SK-N-MC (cell line): Measurements from ENCODE around the gene ARID5B.
A peak's percentile ranks its signal among the peaks of the same experiment; 100 is the strongest.
"Not testable (repeated sequence)": the region's sequence is repeated elsewhere in the genome, so short reads cannot be mapped to it uniquely, and the experiment has no call there.

Source experiments
- DNase-seq: peaks from one replicate; pipeline ENCODE4 v3.0.0-alpha.2; 2011; ENCODE audit warnings: low read depth, low spot score
- H3K27ac ChIP-seq: fragments of 200-600 bp; sonication (generic); 2 replicates; pipeline ENCODE4 v1.5.1; 2016; ENCODE audit warnings: mixed run types
- H3K36me3 ChIP-seq: fragments of 200-600 bp; sonication (generic); 2 replicates; pipeline ENCODE4 v1.6.1; 2017; ENCODE audit warnings: antibody characterized with exemption, low read length, mixed read lengths; ENCODE audit not compliant: insufficient read depth
- H3K4me3 ChIP-seq: fragments of 200-600 bp; sonication (generic); 2 replicates; pipeline ENCODE4 v1.5.1; 2016
- H3K9ac ChIP-seq: fragments of 200-600 bp; sonication (generic); 2 replicates; pipeline ENCODE4 v1.8.0; 2017; ENCODE audit warnings: mixed run types, mixed read lengths; ENCODE audit not compliant: insufficient read length
- H3K9me3 ChIP-seq: fragments of 200-600 bp; sonication (generic); 2 replicates; pipeline ENCODE4 v1.6.1; 2017; ENCODE audit warnings: low read depth, mild to moderate bottlenecking, antibody characterized with exemption, low read length, moderate library complexity, mixed read lengths
- EZH2 ChIP-seq: fragments of 200-600 bp; sonication (generic); IDR thresholded peaks from one replicate; pipeline ENCODE4 v1.6.1; 2017; ENCODE audit warnings: antibody characterized with exemption
- FOXP2 ChIP-seq: optimal IDR thresholded peaks from 2 replicates; pipeline ENCODE3; 2011; ENCODE audit warnings: mild to moderate bottlenecking, moderate library complexity; ENCODE audit not compliant: insufficient read depth; ENCODE audit errors: extremely low read length, control extremely low read depth
- POLR2AphosphoS5 ChIP-seq: IDR thresholded peaks from 2 replicates; pipeline ENCODE4 v1.6.1; 2012; ENCODE audit warnings: mild to moderate bottlenecking, low read depth, low read length, borderline replicate concordance

Gene ARID5B

DNA sequence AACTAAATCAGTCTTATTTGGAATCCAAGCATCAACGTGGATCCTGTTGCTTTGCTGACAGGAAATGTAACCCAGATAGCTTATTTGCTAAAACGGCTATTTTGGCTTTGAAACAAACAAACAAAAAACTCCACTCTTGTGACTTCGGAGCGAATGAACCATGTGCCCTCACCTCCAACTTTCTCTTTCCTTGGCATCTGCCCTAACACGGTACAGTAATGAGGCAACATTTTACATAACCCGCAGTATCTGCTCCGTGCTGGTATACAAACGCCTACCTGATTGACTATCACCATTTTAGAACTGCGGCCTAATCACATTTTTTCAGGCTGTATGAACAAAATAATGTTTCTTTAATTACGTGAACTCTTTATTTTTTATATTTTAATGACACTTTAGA lies 37.5 kb upstream of the ARID5B start:
- Histone ChIP-seq H3K9me3 (no peaks in the 10 kb centered on the region), H3K4me3 (no peak overlapping the region), H3K9ac (no peak overlapping the region), H3K27ac (no peak overlapping the region), H3K36me3 (no peaks in the 10 kb centered on the region)
- no peak for DNase-seq
- TF ChIP-seq POLR2AphosphoS5 (no peak), FOXP2 (no peak), EZH2 (no peak)

DNA sequence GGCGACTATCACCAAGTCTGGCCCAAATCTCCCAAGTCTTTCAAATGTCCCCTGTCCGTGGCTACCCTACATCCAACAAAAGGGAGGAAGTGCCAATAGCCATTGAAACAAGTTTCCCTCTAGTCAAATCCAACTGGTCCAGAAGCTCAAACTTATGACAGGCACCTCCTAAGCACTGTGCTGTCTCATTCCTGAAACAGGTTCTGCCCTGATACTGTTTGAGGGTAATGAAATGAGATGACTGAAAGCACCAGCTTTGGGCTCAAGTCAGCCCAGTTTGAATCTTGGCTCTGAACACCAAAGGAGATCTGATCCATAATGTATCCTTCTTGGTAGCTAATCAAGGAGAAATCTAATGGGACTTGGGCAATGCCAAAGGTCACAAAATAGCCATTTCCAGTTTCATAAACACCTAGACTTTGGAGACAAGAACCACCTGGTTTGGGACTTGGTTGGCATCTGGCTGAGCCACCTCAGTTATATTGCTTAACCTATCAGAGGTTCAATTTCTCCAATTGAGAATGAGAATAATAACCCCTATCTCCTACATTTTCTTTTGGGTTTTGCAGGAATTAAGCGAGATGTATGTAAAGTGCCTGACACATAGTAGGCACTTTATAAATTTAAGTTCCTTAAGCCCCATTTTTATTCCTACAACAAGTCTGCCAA lies 34.7 kb upstream of the ARID5B start:
- TF ChIP-seq POLR2AphosphoS5 (no peak), FOXP2 (no peak), EZH2 (no peak)
- Histone ChIP-seq H3K4me3 (no peak overlapping the region), H3K9me3 (no peaks in the 10 kb centered on the region), H3K36me3 (no peaks in the 10 kb centered on the region), H3K27ac (no peak overlapping the region), H3K9ac (no peak overlapping the region)
- no peak for DNase-seq

DNA sequence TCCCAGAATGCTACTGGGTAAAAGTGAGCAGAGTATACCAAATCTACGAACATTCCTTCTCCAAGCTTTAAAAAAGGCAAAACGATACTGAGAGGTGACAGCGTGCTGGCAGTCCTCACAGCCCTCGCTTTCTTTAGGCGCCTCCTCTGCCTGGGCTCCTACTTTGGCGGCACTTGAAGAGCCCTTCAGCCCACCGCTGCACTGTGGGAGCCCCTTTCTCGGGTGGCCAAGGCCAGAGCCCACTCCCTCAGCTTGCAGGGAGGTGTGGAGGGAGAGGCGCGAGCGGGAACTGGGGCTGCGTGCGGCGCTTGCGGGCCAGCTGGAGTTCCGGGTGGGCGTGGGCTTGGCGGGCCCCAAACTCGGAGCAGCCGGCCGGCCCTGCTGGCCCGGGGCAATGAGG lies 34.1 kb upstream of the ARID5B start:
- H3K27ac ChIP-seq, H3K9ac ChIP-seq, H3K36me3 ChIP-seq, H3K4me3 ChIP-seq, H3K9me3 ChIP-seq, DNase-seq: not testable (repeated sequence)

DNA sequence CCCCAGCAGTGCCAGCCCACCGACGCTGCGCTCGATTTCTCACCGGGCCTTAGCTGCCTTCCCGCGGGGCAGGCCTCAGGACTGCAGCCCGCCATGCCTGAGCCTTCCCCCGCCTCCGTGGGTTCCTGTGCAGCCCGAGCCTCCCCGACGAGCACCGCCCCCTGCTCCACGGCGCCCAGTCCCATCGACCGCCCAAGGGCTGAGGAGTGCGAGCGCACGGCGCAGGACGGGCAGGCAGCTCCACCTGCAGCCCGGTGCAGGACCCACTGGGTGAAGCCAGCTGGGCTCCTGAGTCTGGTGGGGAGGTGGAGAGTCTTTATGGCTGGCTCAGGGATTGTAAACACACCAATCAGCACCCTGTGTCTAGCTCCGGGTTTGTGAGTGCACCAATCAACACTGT lies 33.7 kb upstream of the ARID5B start:
- not testable (repeated sequence) for H3K9ac ChIP-seq, H3K9me3 ChIP-seq, H3K27ac ChIP-seq, DNase-seq, H3K4me3 ChIP-seq, H3K36me3 ChIP-seq

DNA sequence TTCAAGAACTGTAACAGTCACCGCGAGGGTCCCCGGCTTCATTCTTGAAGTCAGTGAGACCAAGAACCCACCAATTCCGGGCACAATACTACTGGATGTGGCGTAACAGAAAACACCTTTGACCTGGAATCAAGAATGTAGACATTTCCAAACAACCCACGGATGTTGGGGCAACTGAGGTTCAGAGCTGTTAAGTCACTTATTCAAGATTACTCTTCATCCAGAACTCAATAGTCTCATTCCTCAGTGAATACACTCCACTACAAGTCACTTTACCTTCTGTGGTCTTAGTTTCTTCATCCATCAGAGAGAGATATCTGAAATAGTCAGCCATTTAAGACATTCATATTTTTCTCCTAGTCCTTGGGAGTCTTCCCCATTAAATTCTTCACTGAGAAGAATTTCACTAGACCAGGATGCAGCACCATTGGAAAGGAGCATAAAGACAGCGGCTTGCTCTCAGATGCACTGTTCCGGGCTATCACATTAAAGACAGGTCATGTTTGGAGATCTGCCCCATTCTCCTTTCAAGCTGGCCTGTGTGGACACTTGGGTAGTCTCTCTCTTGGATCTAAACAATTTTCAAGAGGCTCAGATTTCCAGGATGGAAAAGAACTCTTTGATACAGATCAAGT lies 32.3 kb upstream of the ARID5B start:
- H3K36me3 ChIP-seq: no peaks in the 10 kb centered on the region
- TF ChIP-seq EZH2 (no peak), POLR2AphosphoS5 (no peak), FOXP2 (no peak)
- peak overlapping the region; percentile 75 for H3K27ac ChIP-seq
- DNase-seq: no peak
- peak overlapping the region; percentile 65 for H3K4me3 ChIP-seq
- no peaks in the 10 kb centered on the region for H3K9me3 ChIP-seq
- no peak overlapping the region for H3K9ac ChIP-seq

DNA sequence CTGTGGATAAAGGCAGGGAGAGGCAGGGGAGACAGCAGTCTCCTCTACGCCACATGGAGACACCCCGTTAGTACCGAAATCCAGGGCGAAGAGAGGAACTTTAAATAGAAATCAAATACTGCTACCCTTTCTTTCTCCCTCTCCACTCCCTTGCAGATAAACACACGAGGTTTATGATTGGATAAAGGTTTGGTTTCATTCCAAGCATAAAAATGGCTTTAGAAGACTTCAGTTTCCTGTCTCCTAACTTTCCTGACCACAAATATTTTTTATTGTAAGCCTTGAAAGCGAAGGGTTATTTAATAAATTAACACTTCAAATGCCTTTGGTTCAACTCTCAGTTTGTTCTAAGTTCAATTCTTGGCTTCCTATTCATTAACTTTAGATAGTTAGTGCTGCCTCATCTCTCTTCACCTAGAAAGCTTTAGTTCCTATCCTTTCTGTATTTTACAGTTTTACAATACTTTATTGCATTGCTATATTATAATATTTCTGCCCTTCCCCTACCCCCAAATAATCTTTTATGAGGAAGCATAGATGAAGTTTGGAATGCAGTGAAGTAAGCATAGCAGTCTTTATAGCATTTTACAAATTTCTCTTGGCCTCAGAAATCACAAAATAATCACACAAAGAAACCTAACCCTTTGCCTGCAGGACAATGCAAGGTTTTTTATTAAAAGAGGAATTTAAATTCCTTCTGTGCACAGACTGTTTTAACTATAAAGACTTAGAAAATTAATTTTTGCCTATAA lies 31.5 kb upstream of the ARID5B start:
- Histone ChIP-seq H3K9ac (no peak overlapping the region), H3K27ac (peak overlapping the region; percentile 75), H3K36me3 (no peaks in the 10 kb centered on the region), H3K4me3 (peak overlapping the region; percentile 65), H3K9me3 (no peaks in the 10 kb centered on the region)
- TF ChIP-seq POLR2AphosphoS5: peak; percentile 38; the same call in 1 of the 2 replicates
- no peak for TF ChIP-seq FOXP2
- no peak for TF ChIP-seq EZH2
- peak; percentile 79 for DNase-seq

DNA sequence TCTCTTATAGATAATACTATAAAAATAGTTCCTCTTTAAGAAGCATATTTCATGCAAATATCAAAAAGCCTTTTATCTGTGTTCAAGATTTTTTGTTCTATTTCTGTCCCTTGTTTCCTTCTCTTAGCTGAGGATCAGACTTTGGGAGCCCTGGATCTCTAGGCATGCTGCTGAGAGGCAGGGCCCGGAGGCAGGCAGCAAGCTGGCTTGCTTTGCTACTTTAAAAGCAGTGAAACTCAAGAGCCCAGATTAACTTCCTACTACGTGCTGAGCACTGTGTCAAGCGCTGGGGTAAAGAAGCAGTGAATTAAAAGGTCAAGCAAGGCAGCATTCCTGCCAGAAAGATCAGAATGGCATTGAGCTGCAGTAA lies 31.0 kb upstream of the ARID5B start:
- DNase-seq: peak; percentile 14
- TF ChIP-seq EZH2 (no peak), POLR2AphosphoS5 (no peak), FOXP2 (no peak)
- H3K4me3 ChIP-seq: peak overlapping the region; percentile 65
- no peaks in the 10 kb centered on the region for H3K36me3 ChIP-seq
- H3K9me3 ChIP-seq: no peaks in the 10 kb centered on the region
- peak overlapping the region; percentile 70 for H3K27ac ChIP-seq
- H3K9ac ChIP-seq: peak overlapping the region; percentile 37

DNA sequence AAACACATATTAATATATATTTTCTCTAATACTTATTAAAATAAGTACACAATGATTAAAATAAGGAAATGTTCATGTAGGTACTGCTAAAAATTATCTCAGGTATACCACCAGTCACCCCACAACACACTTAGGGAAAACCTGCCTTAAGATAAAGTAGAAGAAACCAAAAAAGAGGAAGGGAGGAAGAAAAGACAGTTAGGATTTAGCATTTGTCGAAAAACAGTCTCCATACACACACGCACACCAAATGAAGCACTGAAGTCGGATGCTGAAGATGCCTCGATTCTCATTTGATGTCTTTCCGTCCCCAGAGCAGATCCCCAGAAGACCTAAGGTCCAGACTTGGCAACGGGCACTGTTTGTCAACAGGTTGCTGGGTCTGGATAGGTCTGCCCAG lies 30.0 kb upstream of the ARID5B start:
- no peaks in the 10 kb centered on the region for H3K36me3 ChIP-seq
- DNase-seq: no peak
- no peak overlapping the region for H3K9ac ChIP-seq
- no peaks in the 10 kb centered on the region for H3K9me3 ChIP-seq
- TF ChIP-seq POLR2AphosphoS5: no peak
- TF ChIP-seq EZH2: no peak
- TF ChIP-seq FOXP2: no peak
- no peak overlapping the region for H3K27ac ChIP-seq
- H3K4me3 ChIP-seq: no peak overlapping the region
